CD4-positive, CD25-positive, alpha-beta regulatory T cell (primary cell): ENCODE results near the gene NBPF19. TPM values are rescaled to one million over a fixed set of nuclear protein-coding genes. Genes with fewer than 3 reads are reported as not detected.
"Not testable (repeated sequence)": the region's sequence is repeated elsewhere in the genome, so short reads cannot be mapped to it uniquely, and the experiment has no call there.

Experiments
- ATAC-seq, 2 donors: fragments of 150-1000 bp; cut with Tn5 transposase; one replicate each; pipeline ENCODE4 v1.10.0; 2021; ENCODE audit warnings: low read depth in 2 of 2, moderate number of reproducible peaks in 2 of 2, moderate library complexity in 1 of 2
- DNase-seq, 3 donors: peaks; one replicate each; pipeline versions ENCODE4 v3.0.0 to v3.0.0-alpha.2; 2012 to 2022; ENCODE audit warnings: mixed read lengths in 1 of 3
- H3K27ac ChIP-seq: one replicate; pipeline ENCODE4 v1.7.0; 2013; ENCODE audit warnings: mild to moderate bottlenecking, low read length; ENCODE audit not compliant: insufficient read depth, poor library complexity, severe bottlenecking
- H3K27me3 ChIP-seq: one replicate; pipeline ENCODE4 v1.7.0; 2013; ENCODE audit warnings: low read length; ENCODE audit not compliant: control insufficient read depth, insufficient read depth
- H3K36me3 ChIP-seq: one replicate; pipeline ENCODE4 v1.7.0; 2013; ENCODE audit warnings: mild to moderate bottlenecking, low read length, moderate library complexity; ENCODE audit not compliant: control insufficient read depth, insufficient read depth
- H3K4me1 ChIP-seq: 2 replicates; pipeline ENCODE4 v1.7.0; 2013; ENCODE audit warnings: mild to moderate bottlenecking, low read length; ENCODE audit not compliant: insufficient read depth, control insufficient read depth, poor library complexity, severe bottlenecking
- H3K4me3 ChIP-seq: one replicate; pipeline ENCODE4 v1.7.0; 2013; ENCODE audit warnings: low read depth, mild to moderate bottlenecking, low read length, moderate library complexity
- H3K9me3 ChIP-seq, 2 experiments: 1 replicate in 1 of 2; 2 replicates in 1 of 2; pipeline ENCODE4 v1.7.0; 2013; ENCODE audit warnings: low read length in 2 of 2, mild to moderate bottlenecking in 1 of 2, moderate library complexity in 1 of 2; ENCODE audit not compliant: control insufficient read depth in 2 of 2
- H3K27ac Mint-ChIP-seq, 3 donors: one replicate each; pipeline ENCODE4 v1.8.0; 2020 to 2022; ENCODE audit warnings: mild to moderate bottlenecking in 3 of 3, mixed read lengths in 3 of 3, moderate library complexity in 2 of 3
- H3K27me3 Mint-ChIP-seq: one replicate; pipeline ENCODE4 v1.8.0; 2022; ENCODE audit warnings: mild to moderate bottlenecking, mixed read lengths
- H3K36me3 Mint-ChIP-seq: one replicate; pipeline ENCODE4 v1.8.0; 2020; ENCODE audit warnings: mixed read lengths
- H3K4me1 Mint-ChIP-seq, 4 donors: one replicate each; pipeline ENCODE4 v1.8.0; 2020 to 2022; ENCODE audit warnings: mixed read lengths in 4 of 4, mild to moderate bottlenecking in 1 of 4
- H3K4me3 Mint-ChIP-seq, 4 donors: one replicate each; pipeline ENCODE4 v1.8.0; 2020 to 2022; ENCODE audit warnings: mild to moderate bottlenecking in 4 of 4, mixed read lengths in 4 of 4, moderate library complexity in 3 of 4
- H3K9me3 Mint-ChIP-seq, 7 donors: one replicate each; pipeline ENCODE4 v1.8.0; 2020 to 2022; ENCODE audit warnings: mixed read lengths in 7 of 7, mild to moderate bottlenecking in 3 of 7, moderate library complexity in 2 of 7
- polyA plus RNA-seq, 4 donors: library from polyadenylated mRNA; unstranded; fragments of 300-500 nt; fragmentation: Illumina TruSeq; gene quantifications; one replicate each; pipeline ENCODE4 v1.2.3, GENCODE V29; 2021
- total RNA-seq: library from RNA; stranded (reverse); gene quantifications from one replicate; pipeline ENCODE4 v1.2.3, GENCODE V29; 2022

NBPF19 gene, protein sequence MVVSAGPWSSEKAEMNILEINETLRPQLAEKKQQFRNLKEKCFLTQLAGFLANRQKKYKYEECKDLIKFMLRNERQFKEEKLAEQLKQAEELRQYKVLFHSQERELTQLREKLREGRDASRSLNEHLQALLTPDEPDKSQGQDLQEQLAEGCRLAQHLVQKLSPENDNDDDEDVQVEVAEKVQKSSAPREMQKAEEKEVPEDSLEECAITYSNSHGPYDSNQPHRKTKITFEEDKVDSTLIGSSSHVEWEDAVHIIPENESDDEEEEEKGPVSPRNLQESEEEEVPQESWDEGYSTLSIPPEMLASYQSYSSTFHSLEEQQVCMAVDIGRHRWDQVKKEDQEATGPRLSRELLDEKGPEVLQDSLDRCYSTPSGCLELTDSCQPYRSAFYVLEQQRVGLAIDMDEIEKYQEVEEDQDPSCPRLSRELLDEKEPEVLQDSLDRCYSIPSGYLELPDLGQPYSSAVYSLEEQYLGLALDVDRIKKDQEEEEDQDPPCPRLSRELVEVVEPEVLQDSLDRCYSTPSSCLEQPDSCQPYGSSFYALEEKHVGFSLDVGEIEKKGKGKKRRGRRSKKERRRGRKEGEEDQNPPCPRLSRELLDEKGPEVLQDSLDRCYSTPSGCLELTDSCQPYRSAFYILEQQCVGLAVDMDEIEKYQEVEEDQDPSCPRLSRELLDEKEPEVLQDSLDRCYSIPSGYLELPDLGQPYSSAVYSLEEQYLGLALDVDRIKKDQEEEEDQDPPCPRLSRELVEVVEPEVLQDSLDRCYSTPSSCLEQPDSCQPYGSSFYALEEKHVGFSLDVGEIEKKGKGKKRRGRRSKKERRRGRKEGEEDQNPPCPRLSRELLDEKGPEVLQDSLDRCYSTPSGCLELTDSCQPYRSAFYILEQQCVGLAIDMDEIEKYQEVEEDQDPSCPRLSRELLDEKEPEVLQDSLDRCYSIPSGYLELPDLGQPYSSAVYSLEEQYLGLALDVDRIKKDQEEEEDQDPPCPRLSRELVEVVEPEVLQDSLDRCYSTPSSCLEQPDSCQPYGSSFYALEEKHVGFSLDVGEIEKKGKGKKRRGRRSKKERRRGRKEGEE (N-terminal part only)
- 54.2 TPM for total RNA-seq
- polyA plus RNA-seq, result 1 to 10 TPM; 1.7 to 2.1 (median 1.8) TPM

DNA sequence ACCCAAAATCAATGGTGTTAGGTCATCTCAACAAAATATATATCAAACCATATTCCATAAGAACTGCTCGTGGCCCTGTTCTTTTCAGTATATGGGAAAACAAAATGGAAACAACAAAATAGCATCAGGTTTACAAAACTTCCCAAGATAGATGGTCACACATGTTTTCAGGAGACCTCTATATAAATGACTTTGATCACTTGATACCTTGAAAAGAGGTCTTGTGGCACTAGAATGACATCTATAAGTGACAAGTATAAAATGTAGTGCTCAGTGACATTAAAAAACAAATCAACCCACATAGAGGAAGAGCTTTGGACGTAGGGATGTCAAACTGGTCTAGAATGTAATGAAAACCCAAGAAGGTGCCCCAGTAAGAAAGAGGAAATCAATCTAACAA is at the start of gene NBPF19:
NBPF19 (plus strand) TSS at position 301 of the 400 bp plus-strand sequence. CDS start 888 bp downstream, outside the sequence.
- not testable (repeated sequence) for H3K4me3 ChIP-seq, H3K4me1 Mint-ChIP-seq, H3K4me1 ChIP-seq, ATAC-seq, H3K27ac ChIP-seq, H3K27me3 ChIP-seq, H3K4me3 Mint-ChIP-seq, H3K36me3 ChIP-seq, DNase-seq, H3K9me3 Mint-ChIP-seq, H3K27ac Mint-ChIP-seq, H3K27me3 Mint-ChIP-seq, H3K9me3 ChIP-seq, H3K36me3 Mint-ChIP-seq

DNA sequence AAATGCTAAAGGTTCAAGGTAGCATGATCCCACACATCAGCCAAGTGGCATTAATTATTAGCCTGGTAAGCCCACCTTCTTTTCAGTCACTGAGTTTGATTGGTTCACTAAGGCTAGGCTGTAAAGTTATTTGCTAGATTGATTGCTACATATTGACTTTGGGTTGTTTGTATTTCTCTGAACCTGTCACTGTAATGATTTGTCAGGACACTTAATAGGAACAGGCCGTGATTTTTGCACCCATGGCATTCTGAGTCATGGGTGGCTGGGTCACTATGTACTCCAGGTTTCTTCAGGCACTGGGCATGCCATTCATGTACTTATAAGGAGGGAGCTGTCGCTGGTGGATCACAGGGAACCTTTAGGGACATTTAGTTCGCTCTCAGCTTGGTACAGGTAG is 46.5 kb upstream of the NBPF19 start:
- not testable (repeated sequence) for DNase-seq, H3K36me3 ChIP-seq, H3K4me3 Mint-ChIP-seq, H3K27ac ChIP-seq, H3K9me3 Mint-ChIP-seq, H3K9me3 ChIP-seq, H3K27me3 Mint-ChIP-seq, H3K4me1 Mint-ChIP-seq, H3K27ac Mint-ChIP-seq, H3K4me3 ChIP-seq, H3K27me3 ChIP-seq, ATAC-seq, H3K4me1 ChIP-seq, H3K36me3 Mint-ChIP-seq

DNA sequence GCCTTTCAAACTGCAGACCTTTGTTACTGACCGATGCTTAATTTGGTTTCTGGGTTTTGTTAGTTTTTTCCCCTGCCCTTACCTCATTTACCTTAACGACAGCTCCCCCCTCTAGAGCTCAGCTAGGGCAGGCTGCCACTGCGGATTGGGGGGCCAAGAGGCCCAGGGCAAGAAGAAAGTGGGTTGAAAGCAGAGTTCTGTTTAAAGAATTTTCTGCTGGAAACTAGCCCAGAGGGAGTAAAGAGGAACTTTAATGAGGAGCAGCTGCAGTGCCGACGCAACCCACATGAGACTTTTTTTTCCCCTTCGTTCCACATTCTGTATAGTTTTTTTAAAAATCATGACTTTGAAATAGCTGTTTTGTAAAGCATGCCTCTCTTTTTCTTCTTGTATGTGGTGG is 29.4 kb upstream of the NBPF19 start:
- H3K4me3 ChIP-seq, H3K4me1 ChIP-seq, H3K9me3 Mint-ChIP-seq, H3K36me3 Mint-ChIP-seq, H3K9me3 ChIP-seq, H3K27ac Mint-ChIP-seq, H3K27ac ChIP-seq, H3K27me3 Mint-ChIP-seq, H3K27me3 ChIP-seq, DNase-seq, H3K36me3 ChIP-seq, ATAC-seq, H3K4me3 Mint-ChIP-seq: not testable (repeated sequence)
- H3K4me1 Mint-ChIP-seq, result peaks cover 0 to 17% (median 5%) of the 10 kb centered on the region in 4 donors

DNA sequence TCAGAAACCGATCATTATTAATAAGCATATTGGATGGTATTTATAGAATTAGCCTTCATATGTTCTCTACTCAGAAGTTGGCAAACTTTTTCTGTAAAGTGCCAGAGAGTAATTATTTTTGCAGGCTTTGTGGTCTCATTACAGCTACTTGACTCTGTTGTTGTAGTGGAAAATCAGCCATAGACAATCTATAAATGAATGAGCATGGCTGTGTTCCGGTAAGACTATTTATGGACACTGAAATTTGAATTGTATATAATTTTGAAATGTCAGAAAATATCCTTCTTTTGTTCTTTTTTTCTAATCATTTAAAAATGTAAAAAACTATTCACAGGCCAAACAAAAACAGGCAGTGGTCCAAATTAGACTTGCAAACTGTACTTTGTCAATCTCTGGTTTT is 22.6 kb upstream of the NBPF19 start:
- H3K4me1 Mint-ChIP-seq, H3K36me3 Mint-ChIP-seq, H3K27ac ChIP-seq, H3K36me3 ChIP-seq, H3K27ac Mint-ChIP-seq, H3K9me3 Mint-ChIP-seq, DNase-seq, H3K27me3 ChIP-seq, H3K27me3 Mint-ChIP-seq, H3K4me1 ChIP-seq, H3K4me3 ChIP-seq, ATAC-seq, H3K4me3 Mint-ChIP-seq, H3K9me3 ChIP-seq: not testable (repeated sequence)

DNA sequence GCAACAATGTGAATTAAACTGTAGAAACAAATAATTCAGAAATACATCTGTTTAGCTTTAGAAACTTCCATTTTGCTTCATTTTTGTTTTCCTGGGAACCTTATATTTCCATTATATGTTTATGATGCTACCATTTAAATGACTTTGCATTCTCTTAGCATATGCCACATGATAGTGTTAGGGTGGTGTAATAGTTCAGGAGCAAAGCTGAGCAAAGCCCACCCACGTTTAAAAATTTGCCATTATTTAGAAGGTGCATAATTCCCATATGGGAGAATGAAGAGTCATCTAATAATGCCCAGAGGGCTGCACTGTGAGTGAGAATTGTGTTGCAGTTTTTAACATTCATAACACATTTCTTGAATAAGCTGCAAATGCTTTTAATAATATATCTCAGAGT is 22.2 kb upstream of the NBPF19 start:
- not testable (repeated sequence) for H3K9me3 Mint-ChIP-seq, H3K36me3 Mint-ChIP-seq, H3K9me3 ChIP-seq, H3K4me3 ChIP-seq, DNase-seq, H3K27me3 Mint-ChIP-seq, H3K27ac Mint-ChIP-seq, H3K27ac ChIP-seq, H3K4me3 Mint-ChIP-seq, H3K4me1 Mint-ChIP-seq, H3K36me3 ChIP-seq, H3K27me3 ChIP-seq, H3K4me1 ChIP-seq, ATAC-seq

DNA sequence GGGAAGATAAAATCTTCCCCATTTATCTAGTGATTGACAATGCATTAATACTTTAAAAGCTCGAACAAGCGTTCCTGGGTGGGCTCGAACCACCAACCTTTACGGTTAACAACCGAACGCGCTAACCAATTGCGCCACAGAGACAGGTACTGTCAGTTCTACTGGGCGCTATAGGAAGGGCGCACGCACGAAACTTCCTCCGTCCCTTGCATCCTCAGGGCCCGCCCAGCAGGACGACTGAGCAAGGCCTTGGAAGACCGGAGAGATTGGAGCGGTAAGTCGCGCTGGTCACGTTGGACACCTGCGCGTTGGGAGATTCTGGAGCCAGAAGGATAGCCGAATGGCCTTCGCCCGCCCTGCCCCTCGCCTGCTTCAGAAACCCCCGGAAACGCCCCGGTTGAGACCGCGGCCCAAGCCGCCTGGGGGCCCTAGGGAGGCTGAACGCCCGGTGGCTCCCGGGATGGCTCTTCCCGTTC is 83.5 kb downstream of the NBPF19 start:
- Mint-ChIP-seq H3K27ac (peak overlapping the region; percentile 77 to 94 (median 90)), H3K4me3 (peak overlapping the region; percentile 89 to 95 (median 92))
- H3K9me3 ChIP-seq, H3K27me3 ChIP-seq, H3K4me1 Mint-ChIP-seq, H3K27me3 Mint-ChIP-seq, H3K36me3 Mint-ChIP-seq, ATAC-seq, H3K36me3 ChIP-seq, H3K9me3 Mint-ChIP-seq, H3K4me1 ChIP-seq: not testable (repeated sequence)
- Histone ChIP-seq H3K27ac (peak overlapping the region; percentile 51), H3K4me3 (peak overlapping the region; percentile 68)
- DNase-seq, result peak; percentile 43 to 63 (median 59)

DNA sequence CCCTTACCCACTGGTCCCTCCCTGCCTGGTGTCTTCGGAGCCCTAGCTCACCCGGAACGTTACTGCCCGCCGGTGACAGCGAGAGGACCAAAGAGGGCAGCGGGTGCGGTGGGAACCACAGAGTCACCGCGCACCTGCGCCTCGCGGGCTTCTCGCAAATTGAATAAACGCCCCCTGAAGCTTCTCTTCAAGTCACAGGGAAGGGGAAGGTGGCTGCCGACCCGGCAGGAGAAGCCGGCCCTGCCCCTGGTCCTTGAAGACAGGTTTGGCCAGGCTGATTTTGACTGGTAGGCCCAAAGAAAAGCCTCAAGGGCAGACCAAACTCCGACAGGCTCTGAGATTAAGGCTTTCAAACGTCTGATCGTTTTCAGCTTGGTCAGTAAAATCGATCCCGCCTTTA is 87.0 kb downstream of the NBPF19 start:
- not testable (repeated sequence) for ATAC-seq

More for the DNA sequence above, 87.0 kb downstream of the NBPF19 start:
- H3K4me1 ChIP-seq, H3K4me1 Mint-ChIP-seq, H3K4me3 Mint-ChIP-seq, H3K9me3 Mint-ChIP-seq, H3K27ac ChIP-seq, H3K27me3 Mint-ChIP-seq, H3K27me3 ChIP-seq, H3K36me3 ChIP-seq, DNase-seq, H3K9me3 ChIP-seq, H3K36me3 Mint-ChIP-seq, H3K4me3 ChIP-seq, H3K27ac Mint-ChIP-seq: not testable (repeated sequence)
